Subcutaneous abdominal adipose tissue (tissue), 5 donors: ENCODE measurements around the gene KANTR.
A peak's percentile ranks its signal among the peaks of the same experiment; 100 is the strongest.

Experiments
- H3K27ac ChIP-seq: one replicate; pipeline ENCODE4 v1.7.0; 2013; ENCODE audit warnings: low read depth, mild to moderate bottlenecking, inconsistent platforms, low read length, moderate library complexity
- H3K27me3 ChIP-seq, 5 donors: one replicate each; pipeline ENCODE4 v1.7.0; 2013; ENCODE audit warnings: low read length in 5 of 5, inconsistent platforms in 1 of 5; ENCODE audit not compliant: control insufficient read depth in 5 of 5, insufficient read depth in 4 of 5
- H3K36me3 ChIP-seq, 5 donors: one replicate each; pipeline ENCODE4 v1.7.0; 2013; ENCODE audit warnings: low read length in 5 of 5; ENCODE audit not compliant: control insufficient read depth in 5 of 5, insufficient read depth in 5 of 5
- H3K4me1 ChIP-seq, 5 donors: one replicate each; pipeline ENCODE4 v1.7.0; 2013; ENCODE audit warnings: low read length in 5 of 5, mild to moderate bottlenecking in 3 of 5, moderate library complexity in 1 of 5; ENCODE audit not compliant: control insufficient read depth in 5 of 5, insufficient read depth in 5 of 5
- H3K4me3 ChIP-seq, 5 donors: one replicate each; pipeline ENCODE4 v1.7.0; 2013; ENCODE audit warnings: low read length in 5 of 5, low read depth in 1 of 5
- H3K9ac ChIP-seq, 5 donors: one replicate each; pipeline ENCODE4 v1.7.0; 2013; ENCODE audit warnings: low read length in 5 of 5, mild to moderate bottlenecking in 4 of 5, moderate library complexity in 3 of 5
- H3K9me3 ChIP-seq, 5 donors: one replicate each; pipeline ENCODE4 v1.7.0; 2013; ENCODE audit warnings: low read length in 5 of 5; ENCODE audit not compliant: control insufficient read depth in 5 of 5
- donor health status: healthy.
- donor health status: healthy.
- donor health status: healthy.
- donor health status: healthy.
- donor health status: healthy.

The KANTR gene, protein sequence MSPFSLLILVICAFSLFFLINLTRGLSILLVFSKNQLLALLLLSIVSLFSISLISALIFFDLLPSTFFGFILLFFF

DNA sequence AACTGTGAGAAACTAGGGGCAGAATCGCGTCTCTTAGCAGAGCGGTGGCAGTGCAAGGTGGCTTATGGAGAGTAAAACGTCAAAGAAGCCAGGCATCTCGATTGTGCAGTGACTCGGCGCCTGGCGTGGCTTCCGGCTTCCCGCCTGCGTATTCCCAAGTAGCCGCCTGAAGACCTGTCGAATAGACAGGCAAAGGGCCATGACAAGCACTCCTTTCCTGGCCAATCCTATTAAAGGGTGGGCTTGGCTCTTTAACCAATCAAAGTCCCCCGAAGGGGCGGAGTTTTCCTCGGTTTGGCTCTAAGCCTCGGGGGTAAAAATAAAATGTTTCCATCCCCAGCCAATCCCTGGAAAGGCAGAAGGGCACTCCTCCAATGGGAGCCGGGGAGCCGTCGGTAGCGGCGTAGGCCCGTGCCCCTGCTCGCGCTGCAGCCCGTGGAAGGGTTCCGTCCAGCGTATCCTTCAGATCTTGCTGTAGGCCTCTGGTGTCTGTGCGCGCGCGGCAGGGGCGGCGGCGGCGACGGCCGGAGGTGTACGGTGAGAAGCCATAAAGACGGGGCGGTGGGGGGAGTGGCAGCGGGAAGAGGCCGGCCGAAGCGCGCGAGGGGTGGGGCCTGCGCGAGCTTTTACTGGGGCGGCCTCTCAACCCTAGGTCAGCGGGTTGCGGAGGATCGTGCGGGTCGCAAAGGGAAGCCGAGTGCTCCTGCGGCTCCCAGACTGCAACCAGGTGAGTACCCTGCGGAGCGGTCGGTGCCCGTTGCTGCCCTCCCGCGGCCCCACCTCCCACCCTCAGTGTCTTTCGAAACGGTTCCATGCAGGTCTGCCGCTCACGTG is at the start of gene KANTR:
TSS of gene KANTR (plus strand) at position 395 of the 834 bp plus-strand sequence. CDS start 30,131 bp downstream, outside the sequence.
- H3K36me3 ChIP-seq, result no peaks in the 10 kb centered on the region
- peak within 1 kb of the TSS; percentile 71 to 83 (median 75) for H3K4me3 ChIP-seq
- peaks cover 2 to 16% (median 9%) of the 10 kb centered on the region in 5 donors for H3K4me1 ChIP-seq
- no peaks in the 10 kb centered on the region for H3K9me3 ChIP-seq
- peak within 1 kb of the TSS; percentile 78 for H3K27ac ChIP-seq
- peaks cover 0 to 10% (median 3%) of the 10 kb centered on the region in 5 donors for H3K27me3 ChIP-seq
- peak within 1 kb of the TSS; percentile 25 to 70 (median 67) for H3K9ac ChIP-seq

DNA sequence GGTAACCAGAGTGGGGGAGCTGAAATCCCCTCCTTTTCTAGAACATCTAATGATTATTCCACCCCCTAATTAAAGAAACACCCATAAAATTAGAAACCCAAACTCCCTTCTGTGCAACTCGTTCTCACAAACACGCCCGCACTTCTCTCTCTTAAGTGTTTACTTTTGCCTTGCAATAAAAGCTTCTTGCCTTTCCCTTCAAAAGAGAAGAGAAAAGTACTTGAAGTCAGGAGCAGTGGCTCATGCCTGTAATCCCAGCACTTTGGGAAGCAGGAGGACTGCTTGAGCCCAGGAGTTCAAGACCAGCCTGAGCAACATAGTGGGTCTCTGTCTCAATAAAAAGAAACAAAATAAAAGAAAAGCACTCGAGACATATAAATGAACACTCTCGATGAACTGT is 48.9 kb upstream of the KANTR start:
- H3K27me3 ChIP-seq, result peaks cover 5 to 25% (median 10%) of the 10 kb centered on the region in 5 donors
- H3K4me1 ChIP-seq, result no peaks in the 10 kb centered on the region
- no peaks in the 10 kb centered on the region for H3K9me3 ChIP-seq
- H3K27ac ChIP-seq, result no peak overlapping the region
- no peak overlapping the region for H3K9ac ChIP-seq
- no peaks in the 10 kb centered on the region for H3K36me3 ChIP-seq
- no peak overlapping the region for H3K4me3 ChIP-seq

DNA sequence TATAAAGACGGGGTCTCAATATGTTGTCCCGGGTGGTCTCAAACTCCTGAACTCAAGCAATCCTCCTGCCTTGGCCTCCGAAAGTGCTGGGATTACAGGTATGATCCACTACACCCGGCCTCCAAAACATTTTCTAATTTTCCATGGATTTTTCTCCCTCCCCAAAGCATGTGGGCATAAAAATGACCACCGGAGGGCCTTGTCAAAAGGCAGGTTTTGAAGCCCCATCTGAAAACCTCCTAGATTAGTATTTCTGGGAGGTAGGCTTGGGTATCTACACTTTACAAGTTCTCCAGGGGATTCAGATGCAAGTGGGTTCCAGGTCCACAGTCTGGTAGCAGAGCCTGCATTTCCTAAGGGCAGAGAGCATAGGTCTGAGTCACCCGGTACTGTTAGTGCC is 46.7 kb upstream of the KANTR start:
- no peaks in the 10 kb centered on the region for H3K36me3 ChIP-seq
- H3K27ac ChIP-seq, result no peak overlapping the region
- no peaks in the 10 kb centered on the region for H3K9me3 ChIP-seq
- no peak overlapping the region for H3K4me3 ChIP-seq
- no peak overlapping the region for H3K9ac ChIP-seq
- peaks cover 11 to 37% (median 24%) of the 10 kb centered on the region in 5 donors for H3K27me3 ChIP-seq
- no peaks in the 10 kb centered on the region for H3K4me1 ChIP-seq

DNA sequence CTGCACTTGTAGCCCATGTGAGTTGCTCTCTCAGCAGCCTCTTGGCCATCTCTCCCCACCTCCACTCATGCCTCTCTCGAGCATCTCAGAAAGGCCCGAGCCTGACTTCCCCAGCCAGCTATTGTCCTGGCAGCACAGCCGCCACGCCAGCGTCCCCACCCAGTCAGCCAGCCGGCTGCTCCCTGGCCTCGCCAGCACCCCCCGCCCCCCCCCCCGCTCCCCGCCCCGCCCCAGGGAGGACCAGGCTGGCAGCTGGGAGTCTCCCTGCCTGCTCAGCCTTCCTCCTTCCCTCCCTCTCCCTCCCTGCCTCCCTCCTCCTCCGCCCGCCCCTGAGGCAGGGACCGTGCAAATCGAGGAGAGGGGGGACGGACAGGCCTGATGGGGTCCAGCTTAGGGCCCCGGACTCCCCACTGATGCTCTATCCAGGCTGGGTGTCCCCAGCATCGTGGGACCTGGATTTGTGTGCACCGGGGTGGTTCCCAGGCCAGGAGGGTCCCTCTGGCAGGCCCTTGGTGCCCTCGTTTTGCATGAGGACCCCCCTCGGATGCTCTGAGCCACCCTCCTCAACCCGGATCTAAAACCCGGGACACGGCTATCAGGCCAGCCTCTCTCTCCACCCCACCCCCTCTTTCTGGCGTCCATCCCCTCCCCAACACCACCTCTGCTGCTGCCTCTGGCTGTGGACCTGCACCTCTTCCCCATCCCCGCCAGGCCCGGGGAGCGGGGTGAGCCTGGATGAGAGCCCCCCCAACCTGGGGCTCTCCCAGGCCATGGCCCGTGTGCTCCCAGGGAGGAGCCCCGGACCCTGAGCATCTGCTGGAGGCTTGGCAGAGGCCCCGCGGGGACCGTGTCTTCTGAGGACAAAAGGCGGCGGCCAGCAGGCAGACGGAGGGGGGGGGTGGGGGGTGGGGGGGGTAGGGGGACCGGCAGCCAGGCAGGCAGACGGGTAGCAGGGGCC is 45.5 kb upstream of the KANTR start, which contains the start of gene GPR173:
TSS of gene GPR173 (plus strand) at position 621 of the 958 bp plus-strand sequence. CDS start 27,833 bp downstream, outside the sequence.
- H3K9ac ChIP-seq, result no peak within 1 kb of the TSS
- H3K27me3 ChIP-seq, result peaks cover 11 to 35% (median 29%) of the 10 kb centered on the region in 5 donors
- H3K9me3 ChIP-seq, result no peaks in the 10 kb centered on the region
- no peaks in the 10 kb centered on the region for H3K36me3 ChIP-seq
- H3K4me3 ChIP-seq, result peak within 1 kb of the TSS in 4 of 5 donors; percentile 10 to 59 (median 38)
- H3K27ac ChIP-seq, result no peak within 1 kb of the TSS
- no peaks in the 10 kb centered on the region for H3K4me1 ChIP-seq

DNA sequence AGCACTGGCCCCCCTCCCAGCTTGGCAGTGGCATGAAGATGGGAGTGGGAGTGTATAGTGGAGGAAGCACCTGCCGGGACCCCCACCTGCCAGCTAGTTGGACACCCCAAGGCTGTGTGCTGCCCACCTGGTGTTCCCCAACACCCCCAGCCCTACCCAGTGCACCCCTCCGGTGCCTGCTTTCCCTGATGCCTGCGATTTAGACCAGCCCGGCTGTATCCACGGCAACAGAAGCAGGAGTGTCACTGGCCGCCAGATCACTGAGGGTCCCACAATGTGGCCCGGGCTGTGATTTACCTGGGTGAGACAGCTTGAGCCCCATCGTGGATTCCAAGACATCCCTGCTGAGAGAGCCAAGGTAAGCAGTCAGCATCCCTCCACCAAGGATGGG is 44.8 kb upstream of the KANTR start:
- Histone ChIP-seq H3K4me1 (no peaks in the 10 kb centered on the region), H3K4me3 (peak overlapping the region in 4 of 5 donors; percentile 8 to 42 (median 17)), H3K9me3 (no peaks in the 10 kb centered on the region), H3K9ac (no peak overlapping the region), H3K27me3 (peaks cover 11 to 29% (median 28%) of the 10 kb centered on the region in 5 donors), H3K36me3 (no peaks in the 10 kb centered on the region), H3K27ac (no peak overlapping the region)

DNA sequence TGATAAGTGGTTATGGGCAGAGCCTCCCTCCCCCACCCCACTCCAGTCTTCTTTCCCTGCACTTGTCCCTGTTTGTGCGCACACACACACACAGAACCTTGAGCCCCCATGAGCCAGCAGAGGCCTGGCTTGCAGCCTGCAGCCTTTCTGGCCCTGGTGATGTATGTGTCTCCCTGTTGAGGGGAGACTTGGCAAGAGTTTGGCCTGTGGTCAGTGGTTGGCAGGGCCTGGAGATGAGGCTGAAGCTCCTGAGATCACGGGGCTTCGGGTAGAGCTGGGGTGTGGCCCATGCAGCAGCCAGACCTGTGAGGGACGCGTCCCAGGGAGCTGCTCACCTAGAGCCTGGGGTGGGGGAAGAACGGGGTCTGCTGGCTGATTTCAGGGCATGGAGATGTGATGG is 43.1 kb upstream of the KANTR start:
- no peak overlapping the region for H3K9ac ChIP-seq
- no peaks in the 10 kb centered on the region for H3K4me1 ChIP-seq
- H3K4me3 ChIP-seq, result no peak overlapping the region
- H3K27ac ChIP-seq, result no peak overlapping the region
- no peaks in the 10 kb centered on the region for H3K9me3 ChIP-seq
- H3K27me3 ChIP-seq, result peaks cover 11 to 44% (median 41%) of the 10 kb centered on the region in 5 donors
- no peaks in the 10 kb centered on the region for H3K36me3 ChIP-seq

DNA sequence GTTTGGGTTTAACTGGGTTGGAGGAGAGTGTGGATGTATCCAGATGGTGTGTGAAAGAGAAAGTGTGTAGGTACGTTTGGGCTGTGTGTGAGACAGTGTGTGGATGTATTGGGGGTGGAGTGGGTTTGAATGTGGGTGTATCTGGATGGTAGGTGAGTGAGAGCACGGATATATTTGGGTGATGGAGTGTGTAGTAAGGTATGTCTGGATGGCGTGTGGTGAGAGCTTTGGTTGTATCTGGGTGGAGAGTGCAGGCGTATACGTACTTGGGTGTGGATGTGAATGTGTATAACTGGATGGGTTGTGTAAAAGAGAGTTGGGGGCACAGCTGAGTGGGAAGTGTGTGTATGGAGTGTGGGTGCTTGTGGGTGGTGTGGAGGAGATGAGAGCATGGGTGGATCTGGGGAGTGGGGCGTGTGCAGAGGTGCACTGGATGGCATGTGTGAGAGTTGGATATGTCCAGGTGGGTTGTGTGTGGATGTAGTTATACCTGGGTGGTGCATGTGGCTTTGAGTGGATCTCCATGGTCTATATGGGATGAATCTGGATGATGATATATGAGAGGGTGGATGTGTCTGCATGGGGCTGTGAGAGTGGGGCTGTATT is 38.6 kb upstream of the KANTR start:
- H3K9me3 ChIP-seq, result no peaks in the 10 kb centered on the region
- no peak overlapping the region for H3K4me3 ChIP-seq
- H3K9ac ChIP-seq, result no peak overlapping the region
- no peak overlapping the region for H3K27ac ChIP-seq
- H3K4me1 ChIP-seq, result no peaks in the 10 kb centered on the region
- H3K27me3 ChIP-seq, result peaks cover 6 to 41% (median 35%) of the 10 kb centered on the region in 5 donors
- no peaks in the 10 kb centered on the region for H3K36me3 ChIP-seq

DNA sequence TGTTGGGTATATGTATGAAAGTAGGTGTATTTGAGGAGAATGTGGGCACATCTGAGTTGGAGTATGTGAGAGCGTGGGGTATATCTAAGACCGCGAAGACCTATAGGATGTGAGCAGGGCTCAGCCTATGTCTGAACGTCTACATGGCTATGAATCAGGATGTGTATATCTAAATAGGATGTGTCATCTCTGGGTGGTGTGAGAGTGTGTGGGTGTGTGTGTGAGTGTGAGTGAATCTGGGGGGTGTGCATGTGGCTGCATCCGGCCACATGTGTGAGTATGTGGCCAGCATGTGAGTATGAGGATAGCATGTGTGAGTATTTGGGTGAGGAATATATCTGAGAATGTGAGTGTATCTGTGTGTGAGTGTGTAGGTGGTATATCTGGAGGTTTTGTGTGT is 37.6 kb upstream of the KANTR start:
- no peaks in the 10 kb centered on the region for H3K4me1 ChIP-seq
- no peak overlapping the region for H3K9ac ChIP-seq
- peaks cover 2 to 34% (median 30%) of the 10 kb centered on the region in 5 donors for H3K27me3 ChIP-seq
- H3K9me3 ChIP-seq, result no peaks in the 10 kb centered on the region
- no peak overlapping the region for H3K27ac ChIP-seq
- H3K36me3 ChIP-seq, result no peaks in the 10 kb centered on the region
- H3K4me3 ChIP-seq, result no peak overlapping the region

DNA sequence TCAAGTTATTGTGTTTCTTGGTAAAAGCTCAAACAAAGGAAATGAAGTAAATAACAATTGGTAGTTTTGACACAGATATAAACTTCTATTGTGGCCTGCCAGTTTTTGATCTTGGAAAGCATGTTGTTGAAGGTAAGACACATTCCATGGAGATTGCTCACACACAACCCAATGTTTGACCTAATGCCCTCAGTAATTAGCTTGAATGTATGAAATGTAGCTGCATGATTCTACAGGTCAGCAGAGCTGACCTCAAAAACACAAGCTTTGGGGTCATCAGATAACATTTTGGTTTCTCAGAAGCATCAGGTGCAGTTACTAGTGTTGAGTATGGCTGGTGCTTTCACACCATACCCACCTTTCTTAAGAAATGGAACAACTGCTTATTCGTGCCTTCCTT is 28.8 kb upstream of the KANTR start:
- no peaks in the 10 kb centered on the region for H3K36me3 ChIP-seq
- H3K9me3 ChIP-seq, result no peaks in the 10 kb centered on the region
- H3K9ac ChIP-seq, result no peak overlapping the region
- H3K27me3 ChIP-seq, result peaks cover 0 to 6% (median 5%) of the 10 kb centered on the region in 5 donors
- no peak overlapping the region for H3K27ac ChIP-seq
- H3K4me3 ChIP-seq, result no peak overlapping the region
- no peaks in the 10 kb centered on the region for H3K4me1 ChIP-seq
